GM19099 (cell line): Measurements from ENCODE around the gene TMEM63B.

Experiments
- POLR2A ChIP-seq: IDR thresholded peaks from 3 replicates; pipeline ENCODE4 v1.6.1; 2011; ENCODE audit warnings: low read depth; ENCODE audit not compliant: insufficient read length; ENCODE audit errors: extremely low read depth

TMEM63B gene

GRCh38 chr6:44202972-44203750 lies 75.8 kb downstream of the TMEM63B start:
- no peak for TF ChIP-seq POLR2A

GRCh38 chr6:44203955-44204354 lies 76.6 kb downstream of the TMEM63B start:
- no peak for TF ChIP-seq POLR2A
